ENCODE measurements around the gene DNAJC5. TPM values are rescaled to one million over a fixed set of nuclear protein-coding genes. Genes with fewer than 3 reads are reported as not detected.

The DNAJC5 gene
- total and polyA plus RNA-seq, 9 of the 15 experiments (the other 6 are each of a cell fraction or from before 2014, with no cell fraction given) = 0.95 to 42.8 (median 23.4) TPM

DNA sequence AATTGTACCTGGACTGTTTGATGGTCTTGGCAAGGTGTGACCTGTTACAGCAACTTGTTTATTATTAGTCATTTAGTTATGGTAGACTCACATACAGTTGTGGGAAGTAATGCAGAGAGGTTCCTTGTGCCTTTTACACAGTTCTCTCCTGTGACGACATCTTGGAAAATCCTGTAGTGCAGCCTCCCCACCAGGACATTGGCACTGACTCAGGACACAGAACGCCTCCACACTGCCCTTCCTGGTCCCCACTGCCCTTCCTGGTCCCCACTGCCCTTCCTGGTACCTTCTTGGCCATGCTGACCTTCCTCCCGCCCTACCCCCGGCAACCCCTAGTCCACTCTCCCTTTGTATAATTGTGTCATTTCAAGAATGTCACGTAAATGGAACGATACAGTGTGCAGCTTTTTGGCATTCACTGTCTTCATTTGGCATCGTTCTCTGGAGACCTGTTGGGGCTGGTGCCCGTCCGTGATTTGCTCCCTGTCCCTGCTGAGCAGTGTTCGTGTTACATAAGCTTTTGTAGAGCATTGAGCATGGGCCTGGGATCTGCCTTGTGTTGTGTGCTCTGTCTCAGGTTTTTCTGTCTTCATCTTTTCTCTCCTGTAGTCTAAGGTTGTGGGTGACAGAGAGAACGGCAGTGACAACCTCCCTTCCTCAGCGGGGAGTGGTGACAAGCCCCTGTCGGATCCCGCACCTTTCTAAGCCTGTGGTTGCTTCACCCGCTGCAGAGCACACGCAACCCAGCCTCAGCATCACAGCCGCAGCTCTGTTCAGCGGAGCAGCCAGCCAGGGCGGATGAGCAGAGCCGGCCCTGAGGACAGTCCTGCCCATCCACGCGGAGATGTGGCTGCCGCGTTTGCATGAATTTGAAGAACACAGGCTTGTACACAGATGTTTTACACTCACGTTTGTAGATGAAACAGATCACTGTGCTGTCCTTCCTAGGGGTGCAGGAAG, 5.4 kb upstream of the DNAJC5 start (continued):
- TF ChIP-seq, protein P1, sequence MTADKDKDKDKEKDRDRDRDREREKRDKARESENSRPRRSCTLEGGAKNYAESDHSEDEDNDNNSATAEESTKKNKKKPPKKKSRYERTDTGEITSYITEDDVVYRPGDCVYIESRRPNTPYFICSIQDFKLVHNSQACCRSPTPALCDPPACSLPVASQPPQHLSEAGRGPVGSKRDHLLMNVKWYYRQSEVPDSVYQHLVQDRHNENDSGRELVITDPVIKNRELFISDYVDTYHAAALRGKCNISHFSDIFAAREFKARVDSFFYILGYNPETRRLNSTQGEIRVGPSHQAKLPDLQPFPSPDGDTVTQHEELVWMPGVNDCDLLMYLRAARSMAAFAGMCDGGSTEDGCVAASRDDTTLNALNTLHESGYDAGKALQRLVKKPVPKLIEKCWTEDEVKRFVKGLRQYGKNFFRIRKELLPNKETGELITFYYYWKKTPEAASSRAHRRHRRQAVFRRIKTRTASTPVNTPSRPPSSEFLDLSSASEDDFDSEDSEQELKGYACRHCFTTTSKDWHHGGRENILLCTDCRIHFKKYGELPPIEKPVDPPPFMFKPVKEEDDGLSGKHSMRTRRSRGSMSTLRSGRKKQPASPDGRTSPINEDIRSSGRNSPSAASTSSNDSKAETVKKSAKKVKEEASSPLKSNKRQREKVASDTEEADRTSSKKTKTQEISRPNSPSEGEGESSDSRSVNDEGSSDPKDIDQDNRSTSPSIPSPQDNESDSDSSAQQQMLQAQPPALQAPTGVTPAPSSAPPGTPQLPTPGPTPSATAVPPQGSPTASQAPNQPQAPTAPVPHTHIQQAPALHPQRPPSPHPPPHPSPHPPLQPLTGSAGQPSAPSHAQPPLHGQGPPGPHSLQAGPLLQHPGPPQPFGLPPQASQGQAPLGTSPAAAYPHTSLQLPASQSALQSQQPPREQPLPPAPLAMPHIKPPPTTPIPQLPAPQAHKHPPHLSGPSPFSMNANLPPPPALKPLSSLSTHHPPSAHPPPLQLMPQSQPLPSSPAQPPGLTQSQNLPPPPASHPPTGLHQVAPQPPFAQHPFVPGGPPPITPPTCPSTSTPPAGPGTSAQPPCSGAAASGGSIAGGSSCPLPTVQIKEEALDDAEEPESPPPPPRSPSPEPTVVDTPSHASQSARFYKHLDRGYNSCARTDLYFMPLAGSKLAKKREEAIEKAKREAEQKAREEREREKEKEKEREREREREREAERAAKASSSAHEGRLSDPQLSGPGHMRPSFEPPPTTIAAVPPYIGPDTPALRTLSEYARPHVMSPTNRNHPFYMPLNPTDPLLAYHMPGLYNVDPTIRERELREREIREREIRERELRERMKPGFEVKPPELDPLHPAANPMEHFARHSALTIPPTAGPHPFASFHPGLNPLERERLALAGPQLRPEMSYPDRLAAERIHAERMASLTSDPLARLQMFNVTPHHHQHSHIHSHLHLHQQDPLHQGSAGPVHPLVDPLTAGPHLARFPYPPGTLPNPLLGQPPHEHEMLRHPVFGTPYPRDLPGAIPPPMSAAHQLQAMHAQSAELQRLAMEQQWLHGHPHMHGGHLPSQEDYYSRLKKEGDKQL (CRISPR knock-in tag; IDR thresholded peaks at IDR 0.05; ENCODE audit: borderline replicate concordance) = no peak
- TF ChIP-seq, protein P2, sequence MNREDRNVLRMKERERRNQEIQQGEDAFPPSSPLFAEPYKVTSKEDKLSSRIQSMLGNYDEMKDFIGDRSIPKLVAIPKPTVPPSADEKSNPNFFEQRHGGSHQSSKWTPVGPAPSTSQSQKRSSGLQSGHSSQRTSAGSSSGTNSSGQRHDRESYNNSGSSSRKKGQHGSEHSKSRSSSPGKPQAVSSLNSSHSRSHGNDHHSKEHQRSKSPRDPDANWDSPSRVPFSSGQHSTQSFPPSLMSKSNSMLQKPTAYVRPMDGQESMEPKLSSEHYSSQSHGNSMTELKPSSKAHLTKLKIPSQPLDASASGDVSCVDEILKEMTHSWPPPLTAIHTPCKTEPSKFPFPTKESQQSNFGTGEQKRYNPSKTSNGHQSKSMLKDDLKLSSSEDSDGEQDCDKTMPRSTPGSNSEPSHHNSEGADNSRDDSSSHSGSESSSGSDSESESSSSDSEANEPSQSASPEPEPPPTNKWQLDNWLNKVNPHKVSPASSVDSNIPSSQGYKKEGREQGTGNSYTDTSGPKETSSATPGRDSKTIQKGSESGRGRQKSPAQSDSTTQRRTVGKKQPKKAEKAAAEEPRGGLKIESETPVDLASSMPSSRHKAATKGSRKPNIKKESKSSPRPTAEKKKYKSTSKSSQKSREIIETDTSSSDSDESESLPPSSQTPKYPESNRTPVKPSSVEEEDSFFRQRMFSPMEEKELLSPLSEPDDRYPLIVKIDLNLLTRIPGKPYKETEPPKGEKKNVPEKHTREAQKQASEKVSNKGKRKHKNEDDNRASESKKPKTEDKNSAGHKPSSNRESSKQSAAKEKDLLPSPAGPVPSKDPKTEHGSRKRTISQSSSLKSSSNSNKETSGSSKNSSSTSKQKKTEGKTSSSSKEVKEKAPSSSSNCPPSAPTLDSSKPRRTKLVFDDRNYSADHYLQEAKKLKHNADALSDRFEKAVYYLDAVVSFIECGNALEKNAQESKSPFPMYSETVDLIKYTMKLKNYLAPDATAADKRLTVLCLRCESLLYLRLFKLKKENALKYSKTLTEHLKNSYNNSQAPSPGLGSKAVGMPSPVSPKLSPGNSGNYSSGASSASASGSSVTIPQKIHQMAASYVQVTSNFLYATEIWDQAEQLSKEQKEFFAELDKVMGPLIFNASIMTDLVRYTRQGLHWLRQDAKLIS (CRISPR knock-in tag; IDR thresholded peaks at IDR 0.05) = no peak
- TF ChIP-seq, protein P3, sequence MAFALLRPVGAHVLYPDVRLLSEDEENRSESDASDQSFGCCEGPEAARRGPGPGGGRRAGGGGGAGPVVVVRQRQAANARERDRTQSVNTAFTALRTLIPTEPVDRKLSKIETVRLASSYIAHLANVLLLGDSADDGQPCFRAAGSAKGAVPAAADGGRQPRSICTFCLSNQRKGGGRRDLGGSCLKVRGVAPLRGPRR (CRISPR knock-in tag; IDR thresholded peaks at IDR 0.05) = no peak
- no peak for TF ChIP-seq ZNF830 (CRISPR knock-in tag; IDR thresholded peaks at IDR 0.05)
- TF ChIP-seq STAT5A (IDR thresholded peaks at IDR 0.05; ENCODE audit: borderline replicate concordance, low read length) = no peak
- TF ChIP-seq TSC22D4 (tag; IDR thresholded peaks at IDR 0.05) = no peak
- TF ChIP-seq, protein P4, sequence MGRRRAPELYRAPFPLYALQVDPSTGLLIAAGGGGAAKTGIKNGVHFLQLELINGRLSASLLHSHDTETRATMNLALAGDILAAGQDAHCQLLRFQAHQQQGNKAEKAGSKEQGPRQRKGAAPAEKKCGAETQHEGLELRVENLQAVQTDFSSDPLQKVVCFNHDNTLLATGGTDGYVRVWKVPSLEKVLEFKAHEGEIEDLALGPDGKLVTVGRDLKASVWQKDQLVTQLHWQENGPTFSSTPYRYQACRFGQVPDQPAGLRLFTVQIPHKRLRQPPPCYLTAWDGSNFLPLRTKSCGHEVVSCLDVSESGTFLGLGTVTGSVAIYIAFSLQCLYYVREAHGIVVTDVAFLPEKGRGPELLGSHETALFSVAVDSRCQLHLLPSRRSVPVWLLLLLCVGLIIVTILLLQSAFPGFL (CRISPR knock-in tag; IDR thresholded peaks at IDR 0.05) = no peak
- no peak for TF ChIP-seq CEBPB (tag; IDR thresholded peaks at IDR 0.05)
